Measurements from ENCODE around the gene ADAMTS13.

ADAMTS13 gene

GRCh38 chr9:133470427-133470924 is 48.3 kb downstream of the ADAMTS13 start:
- Mint-ChIP-seq H3K9me3 (no peaks in the 10 kb centered on the region), H3K4me3 (no peak overlapping the region), H3K4me1 (no peaks in the 10 kb centered on the region), H3K36me3 (ENCODE audit: low read depth) (peaks cover 7% of the 10 kb centered on the region), H3K27me3 (ENCODE audit: low read depth) (no peaks in the 10 kb centered on the region), H3K27ac (no peak overlapping the region)
- TF ChIP-seq CTCF (IDR thresholded peaks at IDR 0.05; ENCODE audit: unreplicated experiment in 3 of 3) = no peak

- no peak overlapping the region for H3K4me3 Mint-ChIP-seq
- H3K9me3 Mint-ChIP-seq = no peaks in the 10 kb centered on the region
- TF ChIP-seq CTCF (IDR thresholded peaks at IDR 0.05; ENCODE audit: unreplicated experiment in 3 of 3) = no peak
Observed at GRCh38 chr9:133470988-133471387, 48.8 kb downstream of the ADAMTS13 start.

GRCh38 chr9:133471551-133472276 is 49.5 kb downstream of the ADAMTS13 start:
- H3K27ac Mint-ChIP-seq = no peak overlapping the region
- H3K4me3 Mint-ChIP-seq = no peak overlapping the region
- H3K4me1 Mint-ChIP-seq = no peaks in the 10 kb centered on the region
- no peak for TF ChIP-seq CTCF (IDR thresholded peaks at IDR 0.05; ENCODE audit: unreplicated experiment in 3 of 3)
- H3K27me3 Mint-ChIP-seq (ENCODE audit: low read depth) = no peaks in the 10 kb centered on the region
- no peaks in the 10 kb centered on the region for H3K36me3 Mint-ChIP-seq (ENCODE audit: low read depth)
- no peaks in the 10 kb centered on the region for H3K9me3 Mint-ChIP-seq

More at GRCh38 chr9:133470988-133471387, 48.8 kb downstream of the ADAMTS13 start:
- Mint-ChIP-seq H3K36me3 (ENCODE audit: low read depth) (peaks cover 4% of the 10 kb centered on the region), H3K27me3 (ENCODE audit: low read depth) (no peaks in the 10 kb centered on the region), H3K27ac (no peak overlapping the region), H3K4me1 (no peaks in the 10 kb centered on the region)

- Mint-ChIP-seq H3K27me3 (ENCODE audit: low read depth) (no peaks in the 10 kb centered on the region), H3K27ac (no peak overlapping the region), H3K9me3 (no peaks in the 10 kb centered on the region), H3K36me3 (ENCODE audit: low read depth) (no peaks in the 10 kb centered on the region), H3K4me3 (no peak overlapping the region), H3K4me1 (no peaks in the 10 kb centered on the region)
- TF ChIP-seq CTCF (IDR thresholded peaks at IDR 0.05; ENCODE audit: unreplicated experiment in 3 of 3) = no peak
Observed at GRCh38 chr9:133472277-133472645, 50.1 kb downstream of the ADAMTS13 start.

- TF ChIP-seq CTCF (IDR thresholded peaks at IDR 0.05; ENCODE audit: unreplicated experiment in 3 of 3) = no peak
- H3K9me3 Mint-ChIP-seq = no peaks in the 10 kb centered on the region
- no peaks in the 10 kb centered on the region for H3K36me3 Mint-ChIP-seq (ENCODE audit: low read depth)
- H3K4me1 Mint-ChIP-seq = no peaks in the 10 kb centered on the region
- no peaks in the 10 kb centered on the region for H3K27me3 Mint-ChIP-seq (ENCODE audit: low read depth)
- H3K4me3 Mint-ChIP-seq = no peak overlapping the region
- H3K27ac Mint-ChIP-seq = no peak overlapping the region
Observed at GRCh38 chr9:133472753-133473378, 50.7 kb downstream of the ADAMTS13 start.

All from nephron (organoid).